Kidney epithelial cell (primary cell): ENCODE measurements around the gene RAET1L. TPM values are rescaled to one million over a fixed set of nuclear protein-coding genes. Genes with fewer than 3 reads are reported as not detected.
"Not testable (repeated sequence)": the region's sequence is repeated elsewhere in the genome, so short reads cannot be mapped to it uniquely, and the experiment has no call there.

ENCODE experiments used
- DNase-seq: peaks from one replicate; pipeline ENCODE4 v3.0.0-alpha.2; 2010; ENCODE audit warnings: low read depth
- H3K27me3 ChIP-seq: 2 replicates; pipeline ENCODE4 v1.6.0; 2011; ENCODE audit warnings: low read length; ENCODE audit not compliant: control insufficient read depth, insufficient read depth
- H3K36me3 ChIP-seq: 2 replicates; pipeline ENCODE4 v1.5.1; 2011; ENCODE audit warnings: low read length; ENCODE audit not compliant: control insufficient read depth, insufficient read depth
- H3K4me3 ChIP-seq: 2 replicates; pipeline ENCODE4 v1.5.1; 2011; ENCODE audit warnings: low read depth, mild to moderate bottlenecking, control low read depth, low read length
- total RNA-seq: library from RNA; depleted of rRNA; stranded (reverse); fragments of >200 nt; gene quantifications from 2 replicates; pipeline ENCODE4 v1.2.3, GENCODE V29; 2015
- TF ChIP-seq, protein P1 (sequence below): IDR thresholded peaks from 2 replicates; pipeline ENCODE4 v1.5.1; 2011; ENCODE audit warnings: mild to moderate bottlenecking, moderate library complexity, low read length, control low read depth, inconsistent platforms; ENCODE audit not compliant: insufficient read depth, poor library complexity, severe bottlenecking

The RAET1L gene
- total RNA-seq, 1 donor from 2014 or later: 1.5 TPM

DNA sequence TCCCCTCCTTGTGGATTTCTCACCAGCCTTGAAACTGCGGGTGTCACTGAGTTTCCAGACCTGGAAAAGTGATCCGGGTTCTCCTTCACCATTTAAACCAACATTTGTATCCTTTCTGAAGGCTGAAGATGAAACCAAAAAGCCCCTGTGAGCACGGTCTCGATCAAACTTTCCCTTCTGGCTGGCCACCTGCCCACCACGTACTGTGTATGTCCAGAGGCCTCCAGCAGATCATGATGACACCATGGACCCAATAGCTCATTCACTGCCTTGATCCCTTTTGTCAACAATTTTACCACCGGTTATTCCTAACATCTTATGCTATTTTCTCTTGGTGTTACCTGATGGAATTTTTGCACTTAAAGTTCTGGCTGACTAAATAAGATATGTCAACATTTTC is 46.0 kb downstream of the RAET1L start:
- no peaks in the 10 kb centered on the region for H3K36me3 ChIP-seq
- no peak overlapping the region for H3K4me3 ChIP-seq
- TF ChIP-seq, protein P1, sequence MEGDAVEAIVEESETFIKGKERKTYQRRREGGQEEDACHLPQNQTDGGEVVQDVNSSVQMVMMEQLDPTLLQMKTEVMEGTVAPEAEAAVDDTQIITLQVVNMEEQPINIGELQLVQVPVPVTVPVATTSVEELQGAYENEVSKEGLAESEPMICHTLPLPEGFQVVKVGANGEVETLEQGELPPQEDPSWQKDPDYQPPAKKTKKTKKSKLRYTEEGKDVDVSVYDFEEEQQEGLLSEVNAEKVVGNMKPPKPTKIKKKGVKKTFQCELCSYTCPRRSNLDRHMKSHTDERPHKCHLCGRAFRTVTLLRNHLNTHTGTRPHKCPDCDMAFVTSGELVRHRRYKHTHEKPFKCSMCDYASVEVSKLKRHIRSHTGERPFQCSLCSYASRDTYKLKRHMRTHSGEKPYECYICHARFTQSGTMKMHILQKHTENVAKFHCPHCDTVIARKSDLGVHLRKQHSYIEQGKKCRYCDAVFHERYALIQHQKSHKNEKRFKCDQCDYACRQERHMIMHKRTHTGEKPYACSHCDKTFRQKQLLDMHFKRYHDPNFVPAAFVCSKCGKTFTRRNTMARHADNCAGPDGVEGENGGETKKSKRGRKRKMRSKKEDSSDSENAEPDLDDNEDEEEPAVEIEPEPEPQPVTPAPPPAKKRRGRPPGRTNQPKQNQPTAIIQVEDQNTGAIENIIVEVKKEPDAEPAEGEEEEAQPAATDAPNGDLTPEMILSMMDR: no peak
- H3K27me3 ChIP-seq: peaks cover 41% of the 10 kb centered on the region
- DNase-seq: no peak

DNA sequence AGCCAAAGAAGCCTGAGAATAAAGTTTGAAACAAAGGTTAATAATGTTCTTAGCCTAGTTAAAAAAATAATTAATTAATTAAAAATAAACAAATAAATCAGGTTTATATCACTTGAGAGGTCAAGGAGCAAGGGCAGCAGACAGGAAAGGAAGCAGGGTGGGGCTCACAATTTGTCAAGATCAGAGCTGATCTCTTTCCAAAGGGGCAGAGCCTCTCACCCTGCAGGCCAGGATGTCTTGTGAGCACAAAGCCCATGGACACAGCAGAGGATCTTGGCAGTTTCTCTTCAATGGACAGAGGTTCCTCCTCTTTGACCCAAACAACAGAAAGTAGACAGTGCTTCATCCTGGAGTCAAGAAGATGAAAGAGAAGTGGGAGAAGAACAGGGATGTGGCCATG is 46.7 kb downstream of the RAET1L start:
- no peak for DNase-seq
- Histone ChIP-seq H3K27me3 (peaks cover 44% of the 10 kb centered on the region), H3K36me3 (no peaks in the 10 kb centered on the region), H3K4me3 (no peak overlapping the region)
- TF ChIP-seq, protein P1: no peak

DNA sequence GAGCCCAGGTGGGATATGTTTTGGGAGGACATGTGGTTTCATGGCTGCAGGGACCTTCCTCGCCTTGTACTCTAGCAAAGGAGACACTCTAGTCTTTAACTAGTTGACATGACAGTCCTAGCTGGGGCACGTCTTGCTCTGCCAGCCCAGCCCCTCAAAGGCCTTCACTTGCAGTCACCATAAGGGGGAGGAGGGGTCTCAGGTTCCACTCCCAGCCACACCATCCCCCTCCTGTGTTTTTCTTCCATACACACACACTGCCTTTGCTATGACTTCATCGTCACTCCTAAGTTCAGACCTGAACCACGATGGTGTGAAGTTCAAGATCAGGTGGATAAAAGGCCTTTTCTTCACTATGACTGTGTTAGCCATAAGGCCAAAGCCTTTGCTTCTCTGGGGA is 48.1 kb downstream of the RAET1L start:
- Histone ChIP-seq H3K4me3 (no peak overlapping the region), H3K36me3 (no peaks in the 10 kb centered on the region), H3K27me3 (peaks cover 34% of the 10 kb centered on the region)
- TF ChIP-seq, protein P1: no peak
- DNase-seq: no peak

DNA sequence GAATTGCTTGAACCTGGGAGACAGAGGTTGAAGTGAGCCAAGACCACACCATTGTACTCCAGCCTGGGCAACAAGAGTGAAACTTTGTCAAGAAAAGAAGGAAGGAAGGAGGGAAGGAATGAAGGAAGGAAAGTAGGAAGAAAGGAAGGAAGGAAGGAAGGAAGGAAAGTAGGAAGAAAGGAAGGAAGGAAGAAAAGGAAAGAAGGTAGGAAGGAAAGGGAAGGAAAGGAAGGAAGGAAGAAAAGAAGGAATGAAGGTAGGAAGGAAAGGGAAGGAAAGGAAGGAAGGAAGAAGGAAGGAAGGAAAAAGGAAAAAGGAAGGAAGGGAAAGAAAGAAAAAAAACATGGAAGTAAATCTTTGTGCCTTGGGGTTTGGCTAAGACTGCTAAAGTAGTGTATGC is 49.9 kb downstream of the RAET1L start:
- TF ChIP-seq, protein P1: no peak
- no peak overlapping the region for H3K4me3 ChIP-seq
- peaks cover 32% of the 10 kb centered on the region for H3K27me3 ChIP-seq
- no peaks in the 10 kb centered on the region for H3K36me3 ChIP-seq
- DNase-seq: no peak

DNA sequence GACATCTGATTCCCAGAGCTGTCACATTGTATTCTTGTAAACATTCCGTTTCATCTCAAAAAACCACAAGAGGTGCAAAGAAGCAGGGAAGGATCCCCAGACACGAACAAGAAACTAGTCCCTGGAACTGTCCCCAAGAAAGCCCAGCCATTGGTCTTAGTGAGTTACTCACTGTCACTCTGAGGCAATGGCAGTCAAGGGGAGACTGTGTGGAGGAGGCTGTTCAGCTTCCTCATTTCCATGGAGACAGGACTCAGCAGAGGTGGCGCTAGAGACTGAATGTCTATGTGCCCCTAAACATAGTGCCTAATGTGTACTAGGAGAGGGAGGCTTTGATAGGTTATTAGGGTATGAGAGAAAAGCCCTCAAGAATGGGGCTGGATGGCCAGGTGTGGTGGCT is 50.5 kb downstream of the RAET1L start:
- H3K4me3 ChIP-seq: no peak overlapping the region
- TF ChIP-seq, protein P1: no peak
- H3K36me3 ChIP-seq: no peaks in the 10 kb centered on the region
- DNase-seq: no peak
- peaks cover 34% of the 10 kb centered on the region for H3K27me3 ChIP-seq

DNA sequence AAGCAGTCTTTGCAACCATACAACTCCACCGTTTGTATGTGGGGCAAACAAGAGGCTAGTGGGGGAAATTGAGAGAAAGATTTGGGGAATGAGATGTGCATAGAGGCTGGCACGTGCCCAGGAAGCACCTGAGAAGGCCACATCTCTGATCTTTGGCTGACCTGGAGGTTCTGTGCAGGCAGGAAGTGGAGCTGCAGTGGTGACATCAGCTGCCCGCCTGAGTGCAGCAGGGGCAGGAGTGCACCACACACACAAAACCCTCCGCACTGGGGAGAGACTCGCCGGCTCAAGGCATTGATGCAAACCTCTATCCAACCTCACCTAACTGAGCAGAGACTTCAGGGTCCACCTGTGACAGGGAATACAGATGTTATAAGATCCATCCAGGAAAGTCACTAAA is 50.9 kb downstream of the RAET1L start:
- H3K36me3 ChIP-seq, H3K4me3 ChIP-seq, DNase-seq: not testable (repeated sequence)
- peaks cover 36% of the 10 kb centered on the region for H3K27me3 ChIP-seq

DNA sequence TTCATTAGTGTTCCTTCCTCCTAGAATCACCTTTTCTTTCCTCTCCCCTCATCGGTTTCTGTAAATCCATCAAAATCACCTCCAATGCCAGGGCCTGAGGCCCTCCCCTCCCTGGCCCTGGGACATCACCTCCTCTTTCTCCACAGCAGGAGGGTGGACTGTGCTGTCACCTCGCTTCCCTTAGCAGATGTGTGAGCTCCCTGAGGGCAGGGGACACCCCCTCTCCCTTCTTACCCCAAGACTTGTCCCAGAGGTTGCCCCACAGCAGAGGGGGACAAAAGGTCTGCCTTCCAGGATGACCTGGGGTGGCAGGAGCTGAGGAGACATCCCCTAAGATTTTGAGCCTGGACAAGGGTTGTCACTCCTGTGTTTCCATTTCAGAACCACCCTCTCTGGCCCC is 55.7 kb downstream of the RAET1L start:
- no peaks in the 10 kb centered on the region for H3K36me3 ChIP-seq
- DNase-seq: no peak
- no peak overlapping the region for H3K4me3 ChIP-seq
- H3K27me3 ChIP-seq: peaks cover 38% of the 10 kb centered on the region
- TF ChIP-seq, protein P1: no peak

DNA sequence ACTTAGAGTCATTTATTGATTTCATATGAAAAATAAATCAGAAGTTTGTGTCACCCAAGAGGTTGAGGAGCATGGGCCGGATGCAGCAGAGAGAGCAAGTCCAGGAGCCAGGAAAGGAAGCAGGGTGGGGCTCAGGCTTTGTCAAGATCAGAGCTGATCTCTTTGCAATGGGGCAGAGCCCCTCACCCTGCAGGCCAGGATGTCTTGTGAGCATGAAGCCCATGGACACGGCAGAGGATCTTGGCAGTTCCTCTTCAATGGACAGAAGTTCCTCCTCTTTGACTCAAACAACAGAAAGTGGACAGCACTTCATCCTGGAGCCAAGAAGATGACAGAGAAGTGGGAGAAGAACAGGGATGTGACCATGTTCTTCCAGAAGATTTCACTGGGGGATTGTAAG is 56.4 kb downstream of the RAET1L start:
- H3K36me3 ChIP-seq, H3K4me3 ChIP-seq, DNase-seq: not testable (repeated sequence)
- peaks cover 42% of the 10 kb centered on the region for H3K27me3 ChIP-seq
